Coronary artery (tissue), 2 donors: ENCODE measurements around the gene D2HGDH.
A peak's percentile ranks its signal among the peaks of the same experiment; 100 is the strongest.

Source experiments
- DNase-seq: peaks from one replicate; pipeline ENCODE4 v3.0.0-alpha.2; 2017; ENCODE audit warnings: low spot score
- H3K27ac ChIP-seq, 2 donors: fragments of 200-600 bp; sonication (generic); one replicate each; pipeline ENCODE4 v1.5.1; 2016 to 2019
- H3K4me3 ChIP-seq: fragments of 200-600 bp; sonication (generic); 2 replicates; pipeline ENCODE4 v1.5.1; 2016; ENCODE audit warnings: mild to moderate bottlenecking, moderate library complexity
- TF ChIP-seq, protein P1 (sequence below): fragments of 200-600 bp; sonication (generic); IDR thresholded peaks from one replicate; pipeline ENCODE4 v1.5.1; 2019; ENCODE audit warnings: antibody characterized with exemption

Gene D2HGDH

DNA sequence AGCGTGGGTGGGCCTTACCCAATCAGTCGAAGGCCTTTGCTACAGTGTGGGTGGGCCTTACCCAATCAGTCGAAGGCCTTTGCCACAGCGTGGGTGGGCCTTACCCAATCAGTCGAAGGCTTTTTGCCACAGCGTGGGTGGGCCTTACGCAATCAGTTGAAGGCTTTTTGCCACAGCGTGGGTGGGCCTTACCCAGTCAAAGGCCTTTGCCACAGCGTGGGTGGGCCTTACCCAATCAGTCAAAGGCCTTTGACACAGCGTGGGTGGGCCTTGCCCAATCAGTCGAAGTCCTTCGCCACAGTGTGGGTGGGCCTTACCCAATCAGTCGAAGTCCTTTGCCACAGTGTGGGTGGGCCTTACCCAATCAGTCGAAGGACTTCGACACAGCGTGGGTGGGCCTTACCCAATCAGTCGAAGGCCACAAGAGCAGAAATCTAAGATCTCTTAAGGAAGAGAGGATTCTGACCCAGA is 25.9 kb downstream of the D2HGDH start:
- DNase-seq: no peak
- Histone ChIP-seq H3K27ac (no peak overlapping the region), H3K4me3 (no peak overlapping the region)
- TF ChIP-seq, protein P1, sequence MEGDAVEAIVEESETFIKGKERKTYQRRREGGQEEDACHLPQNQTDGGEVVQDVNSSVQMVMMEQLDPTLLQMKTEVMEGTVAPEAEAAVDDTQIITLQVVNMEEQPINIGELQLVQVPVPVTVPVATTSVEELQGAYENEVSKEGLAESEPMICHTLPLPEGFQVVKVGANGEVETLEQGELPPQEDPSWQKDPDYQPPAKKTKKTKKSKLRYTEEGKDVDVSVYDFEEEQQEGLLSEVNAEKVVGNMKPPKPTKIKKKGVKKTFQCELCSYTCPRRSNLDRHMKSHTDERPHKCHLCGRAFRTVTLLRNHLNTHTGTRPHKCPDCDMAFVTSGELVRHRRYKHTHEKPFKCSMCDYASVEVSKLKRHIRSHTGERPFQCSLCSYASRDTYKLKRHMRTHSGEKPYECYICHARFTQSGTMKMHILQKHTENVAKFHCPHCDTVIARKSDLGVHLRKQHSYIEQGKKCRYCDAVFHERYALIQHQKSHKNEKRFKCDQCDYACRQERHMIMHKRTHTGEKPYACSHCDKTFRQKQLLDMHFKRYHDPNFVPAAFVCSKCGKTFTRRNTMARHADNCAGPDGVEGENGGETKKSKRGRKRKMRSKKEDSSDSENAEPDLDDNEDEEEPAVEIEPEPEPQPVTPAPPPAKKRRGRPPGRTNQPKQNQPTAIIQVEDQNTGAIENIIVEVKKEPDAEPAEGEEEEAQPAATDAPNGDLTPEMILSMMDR: no peak

GRCh38 chr2:241762321-241762932 is 28.0 kb downstream of the D2HGDH start:
- DNase-seq: no peak
- H3K4me3 ChIP-seq: no peak overlapping the region
- TF ChIP-seq, protein P1: no peak

GRCh38 chr2:241762933-241763369 is 28.5 kb downstream of the D2HGDH start:
- no peak overlapping the region for H3K4me3 ChIP-seq

More at GRCh38 chr2:241762321-241762932, 28.0 kb downstream of the D2HGDH start:
- no peak overlapping the region for H3K27ac ChIP-seq

GRCh38 chr2:241763551-241764274 is 29.3 kb downstream of the D2HGDH start:
- no peak for DNase-seq
- Histone ChIP-seq H3K27ac (no peak overlapping the region), H3K4me3 (no peak overlapping the region)
- TF ChIP-seq, protein P1: no peak

More at GRCh38 chr2:241762933-241763369, 28.5 kb downstream of the D2HGDH start:
- H3K27ac ChIP-seq: no peak overlapping the region
- DNase-seq: no peak
- TF ChIP-seq, protein P1: no peak

DNA sequence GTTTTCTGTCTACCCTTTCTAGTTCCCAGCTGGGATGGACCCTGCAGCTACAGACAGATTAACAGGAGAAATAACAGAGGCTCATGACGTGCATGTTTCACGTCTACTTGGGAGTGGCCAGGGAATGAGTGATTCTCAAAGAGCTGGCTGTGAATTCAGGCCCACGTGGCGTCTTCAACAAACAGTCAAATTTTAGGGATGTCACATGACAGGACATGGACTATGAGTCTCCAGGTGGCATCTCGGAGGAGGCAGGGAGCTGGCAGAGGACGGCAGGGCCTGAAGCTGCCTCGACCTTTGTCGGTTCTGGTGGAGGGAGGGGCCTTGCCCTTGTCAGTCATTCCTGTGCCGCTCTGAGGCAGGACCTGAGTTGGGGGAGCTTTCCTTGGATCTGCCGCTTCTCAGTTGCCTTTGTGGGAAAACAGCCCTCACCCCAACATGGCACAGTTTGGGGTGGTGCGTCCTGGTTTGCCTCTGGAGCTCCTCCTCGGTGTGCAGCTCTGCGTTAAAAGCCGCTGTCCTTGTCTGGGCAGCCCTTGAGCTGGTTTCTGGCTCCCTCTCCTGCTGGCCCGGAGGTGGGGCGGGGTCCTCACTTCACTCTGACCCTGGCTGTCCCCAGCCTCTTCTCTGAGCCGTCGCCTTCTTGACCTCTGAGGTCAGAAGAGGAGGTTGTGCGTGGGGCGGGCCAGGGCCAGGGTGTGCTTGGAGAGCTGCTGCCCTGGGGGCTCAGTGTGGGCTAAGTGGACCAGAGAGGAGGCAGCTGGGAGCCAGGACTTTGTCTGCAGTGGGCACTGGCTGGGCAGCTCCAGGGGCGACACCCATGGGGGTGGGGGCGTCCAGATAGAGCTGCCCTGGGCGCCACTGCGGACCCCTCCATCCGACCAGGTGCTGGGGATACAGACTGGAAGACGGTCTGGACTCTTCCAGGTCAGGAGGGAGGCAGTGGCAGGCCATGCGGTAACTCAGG is 30.1 kb downstream of the D2HGDH start:
- Histone ChIP-seq H3K4me3 (no peak overlapping the region), H3K27ac (no peak overlapping the region)
- peak; percentile 50 for DNase-seq
- TF ChIP-seq, protein P1: no peak

DNA sequence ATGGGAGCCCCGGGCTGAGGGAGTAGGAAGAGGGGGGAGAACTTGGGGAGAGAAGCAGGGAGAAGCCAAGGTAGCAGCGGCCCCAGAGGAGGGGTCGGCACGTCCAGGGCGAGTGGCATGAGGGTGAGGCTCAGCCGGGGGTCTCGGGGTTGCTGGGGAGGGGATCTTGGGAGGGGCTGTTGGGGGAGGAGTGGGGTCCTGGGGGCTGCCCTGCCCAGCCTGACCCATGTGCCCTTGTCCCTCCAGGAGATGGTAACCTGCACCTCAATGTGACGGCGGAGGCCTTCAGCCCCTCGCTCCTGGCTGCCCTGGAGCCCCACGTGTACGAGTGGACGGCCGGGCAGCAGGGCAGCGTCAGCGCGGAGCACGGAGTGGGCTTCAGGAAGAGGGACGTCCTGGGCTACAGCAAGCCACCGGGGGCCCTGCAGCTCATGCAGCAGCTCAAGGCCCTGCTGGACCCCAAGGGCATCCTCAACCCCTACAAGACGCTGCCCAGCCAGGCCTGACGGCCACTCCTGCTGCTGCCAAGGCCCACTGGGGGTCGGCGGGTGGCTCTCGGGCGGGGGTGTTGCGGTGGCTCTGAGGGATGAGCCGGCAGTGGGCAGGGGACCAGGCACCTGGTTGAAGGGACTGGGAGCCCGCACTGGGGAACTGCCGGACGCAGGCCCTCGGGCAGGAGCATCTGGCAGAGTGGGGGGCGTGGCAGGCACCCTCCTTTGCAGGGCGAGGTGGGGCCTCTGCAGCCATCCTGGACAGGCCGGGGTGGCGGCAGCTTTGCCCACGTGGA is 33.2 kb downstream of the D2HGDH start:
- no peak overlapping the region for H3K27ac ChIP-seq
- peak; percentile 69 for DNase-seq
- TF ChIP-seq, protein P1: no peak
- no peak overlapping the region for H3K4me3 ChIP-seq
